NCI-H446 treated with DMSO at 0.1 percent for 48 hours (cell line): ENCODE data around the gene IGSF8.
"Not testable (repeated sequence)": the region's sequence is repeated elsewhere in the genome, so short reads cannot be mapped to it uniquely, and the experiment has no call there.

Source experiments
- DNase-seq: peaks from one replicate; lab custom pipeline; 2025; lab: John Stamatoyannopoulos, UW

IGSF8 gene

DNA sequence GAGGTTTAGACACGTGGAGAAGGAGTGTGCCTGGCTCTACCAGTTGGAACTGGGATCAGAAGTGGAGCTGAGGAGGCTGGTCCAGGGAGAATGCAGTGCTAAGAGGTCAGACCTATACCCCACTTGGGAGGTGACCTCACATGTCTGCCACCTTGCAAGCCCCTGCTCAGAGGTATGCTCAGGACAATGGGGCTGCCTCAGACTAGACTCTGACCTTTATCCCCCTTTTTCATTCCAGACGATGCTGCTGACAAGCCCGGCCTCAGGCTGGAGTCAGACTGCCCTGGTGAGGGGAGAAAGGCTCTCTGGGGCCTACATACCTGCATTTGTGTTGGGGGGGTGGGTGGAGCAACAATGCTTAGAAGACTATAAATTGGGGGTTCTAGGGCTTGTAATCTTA, 33.7 kb downstream of the IGSF8 start:
- no peak for DNase-seq

DNA sequence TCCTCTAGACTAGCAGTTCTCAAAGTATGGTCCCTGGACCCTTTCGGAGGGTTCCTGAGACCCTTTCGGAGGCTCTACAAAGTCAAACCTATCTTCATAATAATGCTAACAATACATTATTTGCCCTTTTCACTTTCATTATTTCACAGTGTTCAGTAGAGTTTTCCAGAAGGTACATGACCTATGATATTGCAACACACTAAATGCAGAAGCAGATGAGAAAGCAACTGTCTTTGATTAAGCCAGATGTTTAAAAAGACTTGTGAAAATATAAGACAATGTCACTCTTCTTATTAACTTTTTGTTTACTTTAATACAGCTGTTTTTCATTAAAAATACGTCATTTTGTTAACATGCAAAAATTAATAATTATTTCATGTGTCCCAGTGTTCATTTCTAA, 34.3 kb downstream of the IGSF8 start:
- DNase-seq = no peak

DNA sequence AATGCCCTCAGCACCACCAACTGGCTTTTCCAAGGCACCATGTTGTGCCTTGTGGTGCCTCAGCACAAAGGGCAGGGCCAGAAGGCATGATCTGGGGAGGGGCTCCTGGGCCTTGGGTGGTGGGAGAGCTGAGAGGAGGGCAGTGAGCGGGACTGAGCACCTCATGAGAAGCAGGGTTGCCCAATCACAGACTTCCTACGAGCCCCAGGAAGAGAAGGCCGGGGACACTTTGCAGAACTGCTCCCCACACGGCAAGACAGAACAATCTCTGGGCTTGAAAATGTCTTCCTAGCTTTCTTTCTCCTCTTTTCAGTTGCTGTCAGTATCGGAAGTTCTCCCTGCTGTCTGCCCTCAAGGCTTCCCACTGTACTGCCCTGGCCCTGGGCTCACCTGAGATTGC, 35.2 kb downstream of the IGSF8 start:
- DNase-seq = no peak

DNA sequence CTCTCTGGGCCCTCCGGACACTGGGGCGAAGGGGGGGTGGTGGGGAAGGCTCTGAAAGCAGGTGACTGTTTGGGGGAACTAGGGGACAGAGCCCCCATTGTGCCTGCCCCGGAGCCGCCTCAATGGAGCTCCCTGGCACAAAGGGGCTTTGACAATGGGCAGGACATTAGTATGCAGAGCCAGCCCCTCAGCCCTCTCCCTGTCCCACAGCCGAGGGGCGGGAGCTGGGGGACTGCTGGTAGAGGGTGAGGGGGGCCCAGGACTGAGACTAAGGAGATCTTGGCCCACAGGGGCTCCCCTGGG, 36.2 kb downstream of the IGSF8 start:
- no peak for DNase-seq

DNA sequence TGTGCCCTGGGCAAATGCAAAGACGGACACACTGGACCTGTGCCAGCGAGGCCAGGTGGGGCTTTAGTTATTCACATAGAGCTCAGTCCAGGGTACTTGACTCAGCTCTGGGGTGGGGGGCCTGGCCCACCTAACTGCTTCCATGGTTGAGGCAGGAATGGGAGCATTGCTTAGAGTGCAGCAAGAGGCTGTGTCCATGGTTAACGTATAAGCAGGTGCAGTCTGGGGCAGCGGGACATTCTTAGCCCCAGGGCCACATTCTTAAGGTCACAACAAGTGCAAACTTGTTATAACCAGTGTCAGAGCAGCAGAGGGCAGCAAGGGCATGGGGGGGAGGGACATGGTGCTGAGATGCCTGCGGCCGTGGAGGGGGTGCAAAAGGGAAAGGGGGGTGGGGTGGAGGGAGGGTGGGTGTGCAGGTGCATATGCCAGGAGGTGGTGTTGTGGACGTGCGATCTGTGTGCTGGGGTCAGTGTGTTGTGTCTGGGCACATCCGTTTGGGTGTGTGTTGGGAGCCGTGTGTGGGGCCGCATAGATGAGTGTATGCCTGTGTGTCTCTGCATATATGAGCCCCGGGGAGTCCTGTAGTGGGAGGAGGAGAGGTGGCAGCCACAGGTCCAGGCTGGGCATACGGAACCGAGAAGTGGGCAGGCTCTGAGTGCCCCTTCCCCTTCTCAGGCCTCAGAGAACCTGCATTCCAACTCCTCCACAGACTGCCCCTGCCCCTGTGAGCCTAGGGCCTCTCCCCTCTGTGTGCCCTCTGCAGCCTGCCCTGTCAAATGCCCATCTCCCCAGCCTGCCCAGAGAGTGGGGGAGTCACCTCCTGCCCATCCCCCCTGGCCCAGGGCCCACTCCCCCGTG, 36.8 kb downstream of the IGSF8 start:
- no peak for DNase-seq

DNA sequence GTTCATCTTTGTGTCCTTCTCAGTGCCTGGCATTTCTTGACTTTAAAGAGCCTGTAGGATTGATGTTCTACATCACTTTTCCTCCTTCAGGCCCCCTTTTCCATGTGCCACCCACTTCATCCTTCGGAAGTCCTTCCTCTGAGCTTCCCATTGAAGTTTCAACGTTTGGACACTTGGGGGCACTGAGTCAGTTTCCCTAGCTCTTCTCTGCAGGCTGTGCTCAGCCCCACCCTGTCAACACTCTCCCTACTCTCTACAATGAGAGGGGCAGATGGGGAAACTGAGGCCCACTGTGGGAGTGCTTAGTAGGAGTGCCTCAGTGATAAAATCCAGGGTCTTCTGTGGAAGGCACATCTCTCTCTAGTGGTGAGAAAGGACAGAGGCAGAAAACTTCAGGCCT, 40.3 kb downstream of the IGSF8 start:
- DNase-seq = no peak

DNA sequence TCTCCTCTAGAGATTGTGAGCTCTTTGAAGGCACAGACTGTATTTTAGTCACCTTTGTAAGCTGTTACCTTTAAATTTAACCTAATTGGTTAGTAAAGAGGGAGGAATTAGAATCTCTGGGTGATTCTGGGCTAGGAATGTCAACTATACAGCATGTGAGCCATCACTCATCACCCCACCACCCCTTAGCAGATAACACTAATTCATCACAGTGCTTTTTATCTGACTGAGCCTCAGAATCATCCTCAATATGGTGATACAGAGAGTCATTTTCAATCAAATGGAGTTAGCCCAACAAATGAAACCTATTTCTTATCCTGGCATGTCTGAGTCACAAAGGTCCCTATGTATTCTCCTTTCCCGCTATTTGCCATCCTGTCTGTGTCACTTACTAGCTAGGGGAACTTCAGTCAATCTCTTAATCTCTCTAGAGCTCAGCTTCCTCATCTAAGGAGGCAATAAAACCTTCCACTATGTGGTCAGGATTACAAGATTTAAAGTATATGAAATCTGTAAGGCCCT, 41.7 kb downstream of the IGSF8 start:
- DNase-seq = no peak

DNA sequence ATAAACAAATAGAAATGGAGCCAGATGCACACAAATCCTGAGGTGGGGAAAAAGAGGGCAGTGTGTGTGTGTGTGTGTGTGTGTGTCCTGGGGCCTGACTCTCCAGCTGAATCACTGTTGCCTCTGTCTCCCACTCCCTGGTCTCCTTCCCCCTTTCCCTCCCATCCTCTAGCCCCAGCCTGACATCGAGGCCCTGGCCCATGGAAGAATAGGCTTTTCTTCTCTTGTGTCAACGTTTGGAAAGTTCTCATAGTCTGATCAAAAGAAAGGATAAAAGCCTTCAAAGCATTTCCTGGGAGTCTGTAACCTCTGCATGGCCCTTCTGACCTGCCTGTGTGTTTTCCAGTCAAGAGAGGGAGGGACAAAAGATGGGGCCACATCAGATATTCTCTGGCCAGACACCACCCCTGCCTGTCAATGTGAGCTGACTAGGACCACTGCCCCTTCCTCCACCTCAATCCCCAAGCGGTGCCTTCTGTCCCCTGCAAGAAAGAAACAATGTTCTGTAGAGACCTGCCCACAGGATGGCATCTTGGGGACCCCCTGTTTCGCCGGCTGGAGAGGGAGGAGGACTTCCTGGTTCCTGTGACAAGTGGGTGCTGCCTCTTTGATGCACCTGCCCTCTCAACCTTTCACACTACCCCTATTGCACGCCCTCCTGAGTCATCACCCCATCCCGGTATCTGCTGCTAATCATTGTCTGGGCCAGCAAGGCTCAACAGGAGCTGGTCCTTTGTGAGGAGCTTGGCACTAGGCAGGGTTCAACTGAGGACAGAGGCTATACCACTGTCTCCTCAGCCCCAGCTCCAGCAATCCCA, 44.7 kb downstream of the IGSF8 start:
- DNase-seq = no peak

DNA sequence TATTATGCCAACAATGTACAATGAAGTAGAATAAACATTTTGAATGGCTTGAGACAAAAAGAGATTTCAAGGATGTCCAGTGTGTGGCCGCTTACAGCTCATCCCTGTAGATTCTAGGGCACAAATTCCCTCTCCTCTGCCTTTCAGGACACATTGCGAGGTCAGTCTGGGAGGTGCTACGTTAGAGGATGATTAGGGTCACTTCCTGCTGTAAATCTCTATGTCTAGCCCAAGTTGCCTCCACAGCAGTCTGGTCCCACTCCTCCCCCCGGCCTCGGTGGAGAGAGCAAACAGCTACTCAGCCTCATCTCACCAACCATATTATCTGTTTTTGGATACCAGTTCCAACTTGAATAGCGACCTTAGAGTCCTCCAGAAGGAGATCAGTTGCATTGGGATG, 45.5 kb downstream of the IGSF8 start:
- no peak for DNase-seq

DNA sequence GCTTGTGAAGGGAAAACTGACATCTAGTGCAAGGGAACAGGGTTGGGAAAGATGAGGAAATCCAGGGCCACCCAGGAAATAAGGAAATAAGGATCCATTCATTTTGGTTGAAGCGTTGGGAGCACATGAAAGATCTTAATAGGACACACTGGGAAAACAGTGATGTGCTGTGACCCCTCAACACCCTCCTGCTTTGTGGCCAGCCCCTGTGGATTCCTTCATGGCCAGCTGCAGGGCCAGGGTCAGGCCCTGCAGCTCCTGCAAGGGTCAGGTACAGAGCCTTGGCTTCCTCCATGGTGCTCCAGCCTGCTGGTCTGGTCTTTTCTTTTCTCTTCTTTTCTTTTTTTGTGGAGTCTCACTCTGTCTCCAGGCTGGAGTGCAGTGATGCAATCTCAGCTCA, 47.8 kb downstream of the IGSF8 start:
- no peak for DNase-seq

DNA sequence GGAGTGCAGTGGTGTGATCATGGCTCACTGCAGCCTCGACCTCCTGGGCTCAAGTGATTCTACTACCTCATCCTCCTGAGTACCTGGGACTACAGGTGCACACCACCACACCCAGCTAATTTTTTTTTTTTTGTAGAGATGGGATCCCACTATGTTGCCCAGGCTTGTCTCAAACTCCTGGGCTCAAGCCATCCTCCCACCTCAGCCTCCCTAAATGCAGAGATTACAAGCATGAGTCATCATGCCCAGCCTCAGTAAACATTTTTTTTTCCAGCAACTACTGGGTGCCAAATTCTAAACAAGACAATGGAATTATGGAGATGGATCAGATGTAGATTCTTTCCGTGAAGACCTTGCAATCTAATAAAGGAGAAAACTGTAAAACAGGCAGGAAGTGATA, 48.2 kb downstream of the IGSF8 start:
- DNase-seq = not testable (repeated sequence)

DNA sequence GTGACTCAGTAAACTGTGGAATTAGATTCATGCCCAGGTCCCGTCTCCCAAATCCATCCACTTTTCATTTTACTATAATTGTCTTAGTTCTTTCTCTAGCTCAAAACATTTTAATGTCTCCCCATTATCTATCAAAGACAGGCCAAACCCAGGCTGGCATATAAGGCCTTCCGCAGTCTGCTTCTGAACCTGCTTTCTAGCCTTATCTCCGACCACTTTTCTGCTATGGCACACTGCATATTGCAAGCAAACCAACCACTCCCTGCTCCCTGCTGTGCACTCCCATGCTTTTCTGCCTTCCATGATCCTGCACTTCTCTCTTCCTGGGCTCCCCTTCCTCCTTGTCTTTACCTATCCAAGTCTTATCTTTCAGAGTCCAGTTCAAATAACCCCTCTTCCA, 49.3 kb downstream of the IGSF8 start:
- no peak for DNase-seq

DNA sequence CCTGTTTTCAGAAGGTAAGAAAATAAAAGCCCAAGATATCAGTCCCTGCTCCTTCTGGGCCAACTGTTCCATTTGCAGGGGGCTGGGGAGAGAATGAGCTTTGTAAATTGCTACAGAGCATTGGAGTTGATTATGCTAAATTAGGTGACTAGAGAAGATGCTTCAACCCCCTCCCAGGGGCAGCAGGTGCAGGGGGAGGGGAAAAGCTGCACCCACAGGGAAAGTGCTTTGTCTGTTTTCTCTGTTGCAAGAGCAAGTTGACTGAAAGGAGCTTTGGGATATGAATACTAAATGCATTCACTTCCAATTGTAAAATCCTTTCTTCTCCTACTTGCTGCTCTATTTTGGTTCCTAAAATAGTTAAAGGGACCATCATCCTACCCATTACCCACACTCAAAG, 50.1 kb downstream of the IGSF8 start:
- DNase-seq = no peak

DNA sequence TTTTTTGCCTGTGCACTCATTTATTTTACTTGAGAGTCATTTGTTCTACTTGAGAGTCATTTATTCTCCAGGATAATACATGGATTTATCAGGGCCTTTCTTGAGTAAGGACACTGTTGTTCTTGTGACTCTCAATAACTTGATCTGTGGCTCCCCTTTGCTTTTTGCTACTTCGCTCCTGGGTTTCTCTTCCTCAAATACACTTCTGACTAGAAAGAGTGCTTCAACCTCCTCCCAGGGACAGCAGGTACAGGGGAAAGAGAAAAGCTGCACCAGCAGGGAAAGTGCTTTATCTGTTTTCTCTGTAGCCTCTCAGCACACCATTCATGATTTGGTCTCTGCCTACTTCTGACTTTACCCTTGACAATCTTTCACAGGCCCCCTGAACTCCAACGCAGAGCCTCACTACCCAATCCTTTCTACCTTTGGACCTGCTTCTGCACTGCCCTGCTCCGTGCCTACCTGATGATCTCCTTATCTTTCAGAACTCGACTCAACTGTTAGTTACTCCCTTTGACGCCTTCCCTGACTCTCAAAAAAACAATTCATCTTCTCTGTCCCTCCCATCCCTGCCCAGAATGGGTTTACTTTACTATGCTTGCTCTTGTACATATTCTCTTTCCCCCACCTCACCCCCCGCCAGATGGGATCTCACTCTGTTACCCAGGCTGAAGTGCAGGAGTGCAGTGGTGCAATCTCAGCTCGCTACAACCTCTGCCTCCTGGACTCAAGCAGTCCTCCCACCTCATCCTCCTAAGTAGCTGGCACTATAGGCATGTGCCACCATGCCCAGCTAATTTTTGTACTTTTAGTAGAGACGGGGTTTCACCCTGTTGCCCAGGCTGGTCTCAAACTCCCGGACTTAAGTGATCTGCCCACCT, 51.1 kb downstream of the IGSF8 start:
- no peak for DNase-seq

DNA sequence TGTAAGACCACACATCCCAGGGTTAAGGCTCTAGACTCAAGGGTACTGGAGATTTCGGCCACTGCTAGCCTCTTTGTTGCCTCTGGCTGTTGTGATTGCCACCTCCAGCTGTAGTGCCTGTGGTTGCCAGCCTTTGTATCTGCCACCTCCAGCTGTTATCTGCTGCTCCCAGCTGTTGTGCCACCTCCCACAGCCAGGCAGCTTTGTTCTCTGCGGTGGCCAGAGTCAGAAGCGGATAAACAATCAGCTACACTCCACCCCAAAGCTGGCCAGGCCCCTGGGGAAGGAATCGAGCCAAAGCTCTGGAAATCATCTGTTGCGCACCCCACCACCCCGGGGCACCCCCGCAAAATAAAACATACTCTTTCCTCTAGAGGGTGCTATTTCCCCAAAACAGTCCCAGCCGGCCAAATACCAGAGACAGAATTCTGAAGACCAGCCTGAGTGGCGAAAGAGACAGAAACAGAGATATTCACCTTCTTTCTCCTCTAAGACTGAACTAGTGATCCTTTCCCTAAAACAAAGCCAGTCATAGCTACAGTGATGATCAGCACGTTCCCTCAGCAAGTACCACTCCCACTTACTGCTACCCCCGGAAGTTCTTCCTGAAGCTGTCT, 51.8 kb downstream of the IGSF8 start:
- DNase-seq = no peak

DNA sequence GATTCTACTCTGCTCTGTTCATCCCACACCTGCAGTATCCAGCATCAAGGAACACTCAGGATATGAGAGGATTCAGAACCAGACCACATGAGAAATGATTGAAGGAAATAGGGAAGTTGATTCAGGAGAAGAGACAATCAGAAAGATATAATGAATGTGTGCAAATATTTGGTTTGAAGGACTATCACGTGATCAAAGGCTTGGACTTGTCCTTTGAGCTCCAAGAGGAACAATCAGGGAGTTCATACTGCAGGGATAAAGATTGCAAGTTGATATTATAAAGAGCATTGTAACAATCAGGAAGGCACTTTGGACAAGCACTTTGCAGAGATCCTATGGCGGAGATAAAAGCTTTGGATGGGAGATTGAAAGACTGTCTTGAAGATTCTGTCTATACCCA, 52.8 kb downstream of the IGSF8 start:
- DNase-seq = no peak

DNA sequence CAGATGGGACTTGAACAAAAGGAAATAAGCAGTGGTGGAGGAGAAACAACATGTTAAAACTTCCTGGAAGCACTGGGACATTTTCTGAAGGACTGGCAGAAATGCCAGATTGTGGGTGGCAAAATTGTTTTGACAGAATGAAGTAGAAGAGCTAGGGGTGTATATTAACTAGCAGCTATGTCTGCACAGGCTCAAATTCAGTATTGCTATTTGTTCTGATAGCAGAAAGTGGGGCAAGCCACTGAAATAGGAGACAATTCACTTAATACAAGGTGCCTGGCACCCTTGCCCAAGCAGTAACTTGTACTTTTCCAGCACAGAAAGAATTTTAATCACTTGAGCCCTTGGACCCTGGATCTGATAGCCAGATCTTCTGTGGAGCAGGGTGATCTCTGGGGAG, 54.9 kb downstream of the IGSF8 start:
- no peak for DNase-seq
